NB4 (cell line): ENCODE results near the gene GOLGA7B.

Experiments
- POLR2A ChIP-seq: IDR thresholded peaks from 2 replicates; pipeline ENCODE4 v1.6.1; 2011; ENCODE audit warnings: mild to moderate bottlenecking; ENCODE audit not compliant: insufficient read length; ENCODE audit errors: extremely low read depth
- TF ChIP-seq, protein P1 (sequence below): IDR thresholded peaks from one replicate; pipeline ENCODE4 v1.5.1; 2012; ENCODE audit warnings: low read depth, low read length
- TF ChIP-seq, protein P2 (sequence below): IDR thresholded peaks from 2 replicates; pipeline ENCODE4 v1.6.1; 2011; ENCODE audit warnings: low read depth, low read length

DNA sequence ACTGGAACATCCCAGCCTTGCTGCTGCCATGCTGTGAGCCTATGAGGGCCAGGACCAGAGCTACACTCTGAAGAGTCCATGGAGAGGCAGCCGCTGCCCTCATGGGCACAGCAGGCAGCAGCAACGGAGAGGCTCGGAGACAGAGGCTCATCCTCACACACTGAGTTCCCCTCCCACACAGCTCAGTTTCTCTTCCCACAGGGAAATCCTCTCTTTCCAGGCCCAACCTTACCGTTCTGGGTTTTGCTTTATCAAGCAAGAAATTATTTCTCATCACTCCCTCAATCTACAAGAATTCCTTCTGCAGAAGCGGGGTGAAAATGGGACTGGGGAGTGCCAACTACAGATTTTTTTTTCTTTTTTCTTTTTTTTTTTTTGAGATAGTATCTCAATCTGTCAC, 36.6 kb downstream of the GOLGA7B start:
- TF ChIP-seq POLR2A, result no peak
- TF ChIP-seq, protein P1, sequence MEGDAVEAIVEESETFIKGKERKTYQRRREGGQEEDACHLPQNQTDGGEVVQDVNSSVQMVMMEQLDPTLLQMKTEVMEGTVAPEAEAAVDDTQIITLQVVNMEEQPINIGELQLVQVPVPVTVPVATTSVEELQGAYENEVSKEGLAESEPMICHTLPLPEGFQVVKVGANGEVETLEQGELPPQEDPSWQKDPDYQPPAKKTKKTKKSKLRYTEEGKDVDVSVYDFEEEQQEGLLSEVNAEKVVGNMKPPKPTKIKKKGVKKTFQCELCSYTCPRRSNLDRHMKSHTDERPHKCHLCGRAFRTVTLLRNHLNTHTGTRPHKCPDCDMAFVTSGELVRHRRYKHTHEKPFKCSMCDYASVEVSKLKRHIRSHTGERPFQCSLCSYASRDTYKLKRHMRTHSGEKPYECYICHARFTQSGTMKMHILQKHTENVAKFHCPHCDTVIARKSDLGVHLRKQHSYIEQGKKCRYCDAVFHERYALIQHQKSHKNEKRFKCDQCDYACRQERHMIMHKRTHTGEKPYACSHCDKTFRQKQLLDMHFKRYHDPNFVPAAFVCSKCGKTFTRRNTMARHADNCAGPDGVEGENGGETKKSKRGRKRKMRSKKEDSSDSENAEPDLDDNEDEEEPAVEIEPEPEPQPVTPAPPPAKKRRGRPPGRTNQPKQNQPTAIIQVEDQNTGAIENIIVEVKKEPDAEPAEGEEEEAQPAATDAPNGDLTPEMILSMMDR, result no peak
- TF ChIP-seq, protein P2, sequence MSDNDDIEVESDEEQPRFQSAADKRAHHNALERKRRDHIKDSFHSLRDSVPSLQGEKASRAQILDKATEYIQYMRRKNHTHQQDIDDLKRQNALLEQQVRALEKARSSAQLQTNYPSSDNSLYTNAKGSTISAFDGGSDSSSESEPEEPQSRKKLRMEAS, result no peak
